ENCODE data around the gene OR2G3. TPM values are rescaled to one million over a fixed set of nuclear protein-coding genes. Genes with fewer than 3 reads are reported as not detected.

The OR2G3 gene
- polyA plus RNA-seq, 2 of the 4 experiments (the other 2 are of a cell fraction): not detected

DNA sequence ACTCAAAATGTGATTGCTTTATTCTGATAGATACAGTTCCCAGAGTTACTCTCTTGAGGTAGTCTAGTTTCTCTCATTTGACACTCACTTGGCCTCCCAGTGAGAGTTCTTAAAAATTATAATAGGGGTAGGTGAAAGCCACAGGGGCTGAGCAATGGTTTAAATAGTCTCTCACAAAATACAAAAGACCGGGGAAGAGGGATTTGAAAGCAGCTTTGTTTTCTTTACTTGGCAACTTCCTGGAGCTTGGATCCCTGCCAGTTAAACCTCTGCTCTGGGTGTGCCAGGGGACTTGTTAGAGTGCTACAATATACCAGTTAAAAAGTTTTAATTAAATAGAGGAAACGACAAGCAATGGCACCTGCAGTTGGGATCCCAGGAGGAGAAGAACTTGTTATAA lies 42.5 kb downstream of the OR2G3 start:
- Histone ChIP-seq H3K4me3 (no peak overlapping the region), H3K4me1 (no peaks in the 10 kb centered on the region), H3K4me2 (no peak overlapping the region), H3K9me3 (no peaks in the 10 kb centered on the region; the same call in 1 of the 3 replicates), H3K27ac (no peak overlapping the region)
- no peak for TF ChIP-seq ZSCAN20 (CRISPR knock-in tag; IDR thresholded peaks at IDR 0.05)
- no peak for TF ChIP-seq RFX5 (IDR thresholded peaks at IDR 0.05)
- no peak for TF ChIP-seq RNF2 (IDR thresholded peaks at IDR 0.05; ENCODE audit: borderline replicate concordance, low read depth)
- TF ChIP-seq POLR2AphosphoS2 (conservative IDR thresholded peaks at IDR 0.05; ENCODE audit: low read length): no peak
- TF ChIP-seq, protein P1, sequence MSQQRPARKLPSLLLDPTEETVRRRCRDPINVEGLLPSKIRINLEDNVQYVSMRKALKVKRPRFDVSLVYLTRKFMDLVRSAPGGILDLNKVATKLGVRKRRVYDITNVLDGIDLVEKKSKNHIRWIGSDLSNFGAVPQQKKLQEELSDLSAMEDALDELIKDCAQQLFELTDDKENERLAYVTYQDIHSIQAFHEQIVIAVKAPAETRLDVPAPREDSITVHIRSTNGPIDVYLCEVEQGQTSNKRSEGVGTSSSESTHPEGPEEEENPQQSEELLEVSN (IDR thresholded peaks at IDR 0.05; ENCODE audit: borderline replicate concordance, low read depth): no peak
- no peak for TF ChIP-seq CHD2 (IDR thresholded peaks at IDR 0.05; ENCODE audit: low read length, partially characterized antibody)
- no peak for TF ChIP-seq GATA3 (IDR thresholded peaks at IDR 0.05; ENCODE audit: borderline replicate concordance)
- TF ChIP-seq HDAC2 (IDR thresholded peaks at IDR 0.05): no peak
- TF ChIP-seq, protein P2, sequence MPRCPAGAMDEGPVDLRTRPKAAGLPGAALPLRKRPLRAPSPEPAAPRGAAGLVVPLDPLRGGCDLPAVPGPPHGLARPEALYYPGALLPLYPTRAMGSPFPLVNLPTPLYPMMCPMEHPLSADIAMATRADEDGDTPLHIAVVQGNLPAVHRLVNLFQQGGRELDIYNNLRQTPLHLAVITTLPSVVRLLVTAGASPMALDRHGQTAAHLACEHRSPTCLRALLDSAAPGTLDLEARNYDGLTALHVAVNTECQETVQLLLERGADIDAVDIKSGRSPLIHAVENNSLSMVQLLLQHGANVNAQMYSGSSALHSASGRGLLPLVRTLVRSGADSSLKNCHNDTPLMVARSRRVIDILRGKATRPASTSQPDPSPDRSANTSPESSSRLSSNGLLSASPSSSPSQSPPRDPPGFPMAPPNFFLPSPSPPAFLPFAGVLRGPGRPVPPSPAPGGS (IDR thresholded peaks at IDR 0.05): no peak
- no peak for TF ChIP-seq FOXS1 (CRISPR knock-in tag; IDR thresholded peaks at IDR 0.05)
- TF ChIP-seq RCOR1 (IDR thresholded peaks at IDR 0.05; ENCODE audit: low read depth, low read length): no peak
- TF ChIP-seq TP53 (CRISPR knock-in tag; IDR thresholded peaks at IDR 0.05): no peak
- no peak for TF ChIP-seq CBX8 (IDR thresholded peaks at IDR 0.05)
- TF ChIP-seq ESRRA (IDR thresholded peaks at IDR 0.05; ENCODE audit: borderline replicate concordance, low read length): no peak
- TF ChIP-seq MAZ (IDR thresholded peaks at IDR 0.05; ENCODE audit: borderline replicate concordance, low read depth, low read length): no peak
- TF ChIP-seq KDM5A (IDR thresholded peaks at IDR 0.05): no peak
- no peak for TF ChIP-seq NFE2L2 (conservative IDR thresholded peaks at IDR 0.05; ENCODE audit: low read length)
- no peak for TF ChIP-seq BHLHE40 (IDR thresholded peaks at IDR 0.05; ENCODE audit: low read depth, low read length)
- TF ChIP-seq NR3C1 (IDR thresholded peaks at IDR 0.05): no peak
- no peak for TF ChIP-seq JUN (IDR thresholded peaks at IDR 0.05)
- WGBS (ENCODE audit: missing lambda C conversion rate): 7% methylated on average over 2 of the region's 2 CpGs
- ChIA-PET CTCF (no interaction called here), POLR2A (no interaction called here)
- ATAC-seq: no peak
- no peak for FAIRE-seq
- DNase-seq (ENCODE audit: low read depth in 1 of 2, low spot score in 1 of 2): no peak

DNA sequence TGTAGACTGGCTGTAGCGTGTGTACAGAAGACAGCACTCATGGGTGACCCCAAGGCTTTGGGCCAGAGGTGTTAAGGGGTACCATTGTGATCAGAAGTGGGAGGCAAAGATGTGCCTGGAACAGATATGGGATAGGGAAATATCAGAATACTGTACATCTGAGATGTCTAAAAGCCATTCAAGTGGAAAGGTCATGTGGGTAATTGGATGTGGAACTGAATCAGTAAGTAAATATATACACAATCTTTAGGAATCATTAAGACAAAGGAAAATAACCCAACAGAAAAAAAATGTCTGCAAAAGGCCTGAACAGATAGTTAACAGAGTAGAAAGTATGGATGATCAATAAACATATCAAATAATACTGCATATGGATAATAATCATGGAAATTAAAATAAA lies 47.7 kb downstream of the OR2G3 start:
- H3K4me2 ChIP-seq: no peak overlapping the region
- FAIRE-seq (no peak), ATAC-seq (no peak), DNase-seq (ENCODE audit: low read depth in 1 of 2, low spot score in 1 of 2) (no peak)
- no peak overlapping the region for H3K27ac ChIP-seq
- no peak for TF ChIP-seq JUNB (IDR thresholded peaks at IDR 0.05)
- WGBS (ENCODE audit: missing lambda C conversion rate): 0% methylated on average over 1 of the region's 1 CpG
- H3K4me3 ChIP-seq: no peak overlapping the region
- no peaks in the 10 kb centered on the region for H3K4me1 ChIP-seq
- no peaks in the 10 kb centered on the region; the same call in 1 of the 3 replicates for H3K9me3 ChIP-seq
- POLR2A ChIA-PET: no interaction called here
- CTCF ChIA-PET: no interaction called here

Small RNAs within 50 kb of the gene (small RNA-seq; reads per million reads assigned to genes)
- gene RF00026: 0 reads per million in 6 experiments

Other genes starting within 250 kb of the OR2G3 start
- gene NLRP3, start 189.4 kb upstream of the OR2G3 start, polyA plus RNA-seq (2011; rRNA removed): not detected in 2 replicates
- gene NLRP3, start 189.4 kb upstream of the OR2G3 start, polyA plus RNA-seq (2017; fragmentation: RNase III; extraction: RNeasy Plus Mini Kit Qiagen cat#74134 plus additional on column Dnase treatment): not detected in 3 replicates
- gene OR2B11, start 147.5 kb upstream of the OR2G3 start, polyA plus RNA-seq (2011; rRNA removed): not detected in 2 replicates
- gene OR2B11, start 147.5 kb upstream of the OR2G3 start, polyA plus RNA-seq (2017; fragmentation: RNase III; extraction: RNeasy Plus Mini Kit Qiagen cat#74134 plus additional on column Dnase treatment): not detected in 3 replicates
- not detected in 2 replicates for gene OR2C3, start 69.1 kb upstream of the OR2G3 start, polyA plus RNA-seq (2011; rRNA removed)
- gene OR2C3, start 69.1 kb upstream of the OR2G3 start, polyA plus RNA-seq (2017; fragmentation: RNase III; extraction: RNeasy Plus Mini Kit Qiagen cat#74134 plus additional on column Dnase treatment): not detected in 3 replicates
- gene GCSAML, start 56.5 kb upstream of the OR2G3 start, polyA plus RNA-seq (2011; rRNA removed): not detected in 2 replicates
- not detected in 3 replicates for gene GCSAML, start 56.5 kb upstream of the OR2G3 start, polyA plus RNA-seq (2017; fragmentation: RNase III; extraction: RNeasy Plus Mini Kit Qiagen cat#74134 plus additional on column Dnase treatment)
- gene OR2G2, start 17.2 kb upstream of the OR2G3 start, polyA plus RNA-seq (2011; rRNA removed): not detected in 2 replicates
- gene OR2G2, start 17.2 kb upstream of the OR2G3 start, polyA plus RNA-seq (2017; fragmentation: RNase III; extraction: RNeasy Plus Mini Kit Qiagen cat#74134 plus additional on column Dnase treatment): not detected in 3 replicates
- gene OR13G1, start 74.2 kb downstream of the OR2G3 start, polyA plus RNA-seq (2011; rRNA removed): not detected in 2 replicates
- gene OR13G1, start 74.2 kb downstream of the OR2G3 start, polyA plus RNA-seq (2017; fragmentation: RNase III; extraction: RNeasy Plus Mini Kit Qiagen cat#74134 plus additional on column Dnase treatment): not detected in 3 replicates
- not detected in 2 replicates for gene OR6F1, start 111.1 kb downstream of the OR2G3 start, polyA plus RNA-seq (2011; rRNA removed)
- not detected in 3 replicates for gene OR6F1, start 111.1 kb downstream of the OR2G3 start, polyA plus RNA-seq (2017; fragmentation: RNase III; extraction: RNeasy Plus Mini Kit Qiagen cat#74134 plus additional on column Dnase treatment)
- not detected in 2 replicates for gene OR14K1, start 133.0 kb downstream of the OR2G3 start, polyA plus RNA-seq (2011; rRNA removed)
- not detected in 3 replicates for gene OR14K1, start 133.0 kb downstream of the OR2G3 start, polyA plus RNA-seq (2017; fragmentation: RNase III; extraction: RNeasy Plus Mini Kit Qiagen cat#74134 plus additional on column Dnase treatment)
- gene OR14A2, start 142.6 kb downstream of the OR2G3 start, polyA plus RNA-seq (2011; rRNA removed): not detected in 2 replicates
- not detected in 3 replicates for gene OR14A2, start 142.6 kb downstream of the OR2G3 start, polyA plus RNA-seq (2017; fragmentation: RNase III; extraction: RNeasy Plus Mini Kit Qiagen cat#74134 plus additional on column Dnase treatment)
- gene OR1C1, start 155.0 kb downstream of the OR2G3 start, polyA plus RNA-seq (2011; rRNA removed): not detected in 2 replicates
- gene OR1C1, start 155.0 kb downstream of the OR2G3 start, polyA plus RNA-seq (2017; fragmentation: RNase III; extraction: RNeasy Plus Mini Kit Qiagen cat#74134 plus additional on column Dnase treatment): not detected in 3 replicates
- gene OR14A16, start 218.5 kb downstream of the OR2G3 start, polyA plus RNA-seq (2011; rRNA removed): not detected in 2 replicates
- gene OR14A16, start 218.5 kb downstream of the OR2G3 start, polyA plus RNA-seq (2017; fragmentation: RNase III; extraction: RNeasy Plus Mini Kit Qiagen cat#74134 plus additional on column Dnase treatment): not detected in 3 replicates
- gene OR11L1, start 236.3 kb downstream of the OR2G3 start, polyA plus RNA-seq (2011; rRNA removed): not detected in 2 replicates
- gene OR11L1, start 236.3 kb downstream of the OR2G3 start, polyA plus RNA-seq (2017; fragmentation: RNase III; extraction: RNeasy Plus Mini Kit Qiagen cat#74134 plus additional on column Dnase treatment): not detected in 3 replicates